IMR-90 (cell line): ENCODE results near the gene DDAH2. TPM values are rescaled to one million over a fixed set of nuclear protein-coding genes. Genes with fewer than 3 reads are reported as not detected.

Experiments
- ATAC-seq: fragments of 200-7000 bp; cut with Tn5 transposase; 2 replicates; pipeline ENCODE4 v1.9.1; 2020; ENCODE audit warnings: low read depth, mild to moderate bottlenecking, moderate library complexity
- BruUV-seq: library from RNA; stranded (reverse); fragments of 400-500 nt; replicated peaks from 2 replicates; lab custom pipeline; 2021; lab: Mats Ljungman, UMichigan
- CTCF ChIA-PET: fragments of 300-600 bp; formaldehyde crosslinking; extraction: SDS; loops from one replicate; lab custom pipeline; 2021; ENCODE audit warnings: antibody characterized with exemption; lab: Yijun Ruan, JAX
- POLR2A ChIA-PET: fragments of 300-600 bp; sonication (Branson Sonifier 250); formaldehyde crosslinking; loops from one replicate; lab custom pipeline; 2022; ENCODE audit warnings: antibody characterized with exemption; ENCODE audit not compliant: unreplicated experiment; lab: Charles Lee
- DNase-seq: peaks from one replicate; pipeline ENCODE4 v3.0.0; 2013
- H2AFZ ChIP-seq: replicated peaks from 2 replicates; pipeline ENCODE3; 2013; ENCODE audit warnings: low read length, mild to moderate bottlenecking; ENCODE audit not compliant: poor library complexity
- H2AK5ac ChIP-seq: 2 replicates; pipeline ENCODE4 v1.6.1; 2013; ENCODE audit warnings: low read depth, low read length, inconsistent platforms
- H2AK9ac ChIP-seq: replicated peaks from 2 replicates; pipeline ENCODE3; 2013; ENCODE audit warnings: mild to moderate bottlenecking, low read depth, low read length, moderate library complexity; ENCODE audit not compliant: poor library complexity
- H2BK120ac ChIP-seq: 2 replicates; pipeline ENCODE4 v1.6.1; 2013; ENCODE audit warnings: low read depth, low read length, inconsistent platforms
- H2BK15ac ChIP-seq: 3 replicates; pipeline ENCODE4 v1.6.1; 2013; ENCODE audit warnings: low read depth, low read length, inconsistent platforms
- H2BK20ac ChIP-seq: 2 replicates; pipeline ENCODE4 v1.6.1; 2013; ENCODE audit warnings: low read depth, mild to moderate bottlenecking, inconsistent platforms, low read length, moderate library complexity
- H2BK5ac ChIP-seq: 2 replicates; pipeline ENCODE4 v1.6.1; 2013; ENCODE audit warnings: mild to moderate bottlenecking, low read depth, low read length, inconsistent platforms; ENCODE audit not compliant: poor library complexity, severe bottlenecking
- H3K14ac ChIP-seq: replicated peaks from 2 replicates; pipeline ENCODE4 v1.6.1; 2013; ENCODE audit warnings: low read depth, low read length, inconsistent platforms
- H3K18ac ChIP-seq: 2 replicates; pipeline ENCODE4 v1.6.1; 2013; ENCODE audit warnings: low read depth, low read length, control low read depth
- H3K23ac ChIP-seq: 2 replicates; pipeline ENCODE4 v1.6.1; 2013; ENCODE audit warnings: low read depth, low read length, inconsistent platforms
- H3K27ac ChIP-seq: 2 replicates; pipeline ENCODE4 v1.5.1; 2013; ENCODE audit warnings: mild to moderate bottlenecking, control low read depth, low read length; ENCODE audit not compliant: insufficient read depth
- H3K27me3 ChIP-seq: 2 replicates; pipeline ENCODE4 v1.6.1; 2013; ENCODE audit warnings: low read length; ENCODE audit not compliant: control insufficient read depth, insufficient read depth
- H3K36me3 ChIP-seq: 2 replicates; pipeline ENCODE4 v1.6.1; 2013; ENCODE audit warnings: low read length, mixed read lengths; ENCODE audit not compliant: control insufficient read depth, insufficient read depth
- H3K4ac ChIP-seq: 2 replicates; pipeline ENCODE4 v1.6.1; 2013; ENCODE audit warnings: low read depth, low read length, inconsistent platforms
- H3K4me1 ChIP-seq: 2 replicates; pipeline ENCODE4 v1.6.1; 2013; ENCODE audit warnings: low read length, mixed read lengths; ENCODE audit not compliant: control insufficient read depth, insufficient read depth
- H3K4me2 ChIP-seq: 2 replicates; pipeline ENCODE4 v1.6.1; 2013; ENCODE audit warnings: low read depth, mild to moderate bottlenecking, control low read depth, low read length, moderate library complexity
- H3K4me3 ChIP-seq: 2 replicates; pipeline ENCODE4 v1.5.1; 2013; ENCODE audit warnings: low read depth, mild to moderate bottlenecking, control low read depth, low read length, moderate library complexity; ENCODE audit not compliant: insufficient read depth
- H3K56ac ChIP-seq: 2 replicates; pipeline ENCODE4 v1.6.1; 2013; ENCODE audit warnings: low read length, inconsistent platforms; ENCODE audit not compliant: insufficient read depth; ENCODE audit errors: extremely low read depth
- H3K79me1 ChIP-seq, 2 experiments: 2 replicates each; pipeline ENCODE4 v1.6.1; 2013; ENCODE audit warnings: low read length in 2 of 2, inconsistent platforms in 1 of 2, low read depth in 1 of 2
- H3K9ac ChIP-seq: 2 replicates; pipeline ENCODE4 v1.6.1; 2013; ENCODE audit warnings: low read depth, low read length, control low read depth
- H3K9me1 ChIP-seq: 2 replicates; pipeline ENCODE4 v1.6.1; 2013; ENCODE audit warnings: low read length, inconsistent platforms; ENCODE audit not compliant: insufficient read depth
- H3K9me3 ChIP-seq: 2 replicates; pipeline ENCODE4 v1.6.1; 2013; ENCODE audit warnings: low read length; ENCODE audit not compliant: control insufficient read depth, insufficient read depth
- H4K20me1 ChIP-seq: 2 replicates; pipeline ENCODE4 v1.6.1; 2013; ENCODE audit warnings: low read length, inconsistent platforms; ENCODE audit not compliant: insufficient read depth
- H4K5ac ChIP-seq: 2 replicates; pipeline ENCODE4 v1.6.1; 2013; ENCODE audit warnings: mild to moderate bottlenecking, low read depth, low read length, control low read depth
- H4K8ac ChIP-seq, 2 experiments: 2 replicates each; pipeline ENCODE4 v1.6.1; 2013; ENCODE audit warnings: low read depth in 2 of 2, low read length in 2 of 2, control low read depth in 1 of 2, inconsistent platforms in 1 of 2
- H4K91ac ChIP-seq: 2 replicates; pipeline ENCODE4 v1.6.1; 2013; ENCODE audit warnings: low read depth, low read length, inconsistent platforms; ENCODE audit not compliant: insufficient read depth
- BHLHE40 ChIP-seq: fragments of 150-350 bp; IDR thresholded peaks from 2 replicates; pipeline ENCODE4 v1.6.1; 2016; ENCODE audit warnings: mild to moderate bottlenecking, low read depth, low read length
- CEBPB ChIP-seq: IDR thresholded peaks from 2 replicates; pipeline ENCODE4 v1.6.1; 2012; ENCODE audit warnings: low read depth, low read length, improper control_type of control experiment
- CHD1 ChIP-seq: IDR thresholded peaks from 2 replicates; pipeline ENCODE4 v1.6.1; 2012; ENCODE audit warnings: low read depth, low read length, improper control_type of control experiment
- CTCF ChIP-seq: conservative IDR thresholded peaks from 2 replicates; pipeline ENCODE4 v1.5.1; 2012; ENCODE audit warnings: mild to moderate bottlenecking, low read depth, low read length, improper control_type of control experiment
- FOS ChIP-seq: fragments of 150-350 bp; IDR thresholded peaks from 2 replicates; pipeline ENCODE4 v1.6.1; 2016; ENCODE audit warnings: low read depth, low read length
- MAFK ChIP-seq: IDR thresholded peaks from 2 replicates; pipeline ENCODE4 v1.6.1; 2012; ENCODE audit warnings: low read depth, low read length, improper control_type of control experiment
- MAZ ChIP-seq: IDR thresholded peaks from 2 replicates; pipeline ENCODE4 v1.6.1; 2012; ENCODE audit warnings: low read depth, mild to moderate bottlenecking, low read length, improper control_type of control experiment, moderate library complexity, borderline replicate concordance
- MXI1 ChIP-seq: IDR thresholded peaks from 2 replicates; pipeline ENCODE4 v1.6.1; 2012; ENCODE audit warnings: low read depth, mild to moderate bottlenecking, low read length, moderate library complexity, borderline replicate concordance
- NFE2L2 ChIP-seq: fragments of 150-350 bp; IDR thresholded peaks from 2 replicates; pipeline ENCODE4 v1.6.1; 2016; ENCODE audit warnings: low read depth, mild to moderate bottlenecking, low read length
- POLR2A ChIP-seq: IDR thresholded peaks from 2 replicates; pipeline ENCODE4 v1.6.1; 2012; ENCODE audit warnings: mild to moderate bottlenecking, low read depth, low read length
- RAD21 ChIP-seq: IDR thresholded peaks from 2 replicates; pipeline ENCODE4 v1.6.1; 2012; ENCODE audit warnings: low read length, improper control_type of control experiment
- RCOR1 ChIP-seq: IDR thresholded peaks from 2 replicates; pipeline ENCODE4 v1.6.1; 2012; ENCODE audit warnings: mild to moderate bottlenecking, low read length, improper control_type of control experiment; ENCODE audit not compliant: insufficient replicate concordance
- RFX5 ChIP-seq: IDR thresholded peaks from 2 replicates; pipeline ENCODE4 v1.8.0; 2012; ENCODE audit warnings: low read depth, mild to moderate bottlenecking, low read length, moderate library complexity
- SMC3 ChIP-seq: fragments of 150-350 bp; IDR thresholded peaks from 2 replicates; pipeline ENCODE4 v1.6.1; 2016; ENCODE audit warnings: low read depth, mild to moderate bottlenecking, antibody characterized with exemption, low read length, moderate library complexity
- USF2 ChIP-seq: fragments of 150-350 bp; IDR thresholded peaks from 2 replicates; pipeline ENCODE4 v1.6.1; 2017; ENCODE audit warnings: mild to moderate bottlenecking, antibody characterized with exemption, low read length, low read depth
- WGBS, 2 experiments: methylation state at CpG; one replicate each; pipeline versions ENCODE4 v1.1.5 to v1.1.7; 2013; ENCODE audit warnings: missing lambda C conversion rate in 2 of 2; ENCODE audit not compliant: insufficient read length in 1 of 2; ENCODE audit errors: extremely low coverage in 2 of 2; 5-methylcytosine and 5-hydroxymethylcytosine counted together
- dilution Hi-C: fragments of 300-500 bp; cut with HindIII; formaldehyde crosslinking; loops from one replicate; pipeline ENCODE4 v1.14.3; 2018; ENCODE audit warnings: low sequenced_read_pairs; ENCODE audit not compliant: unreplicated experiment
- in situ Hi-C: fragments of 300-500 bp; cut with MboI; formaldehyde crosslinking; loops from 3 replicates; pipeline ENCODE4 v1.14.3; 2019; ENCODE audit warnings: low sequenced_read_pairs, inconsistent platforms, mixed read lengths
- intact Hi-C: fragments of 100-400 bp; cut with micrococcal nuclease; formaldehyde crosslinking; loops from 2 replicates; pipeline ENCODE4 v1.10.0; 2022
- polyA plus RNA-seq, 3 experiments: library from polyadenylated mRNA; depleted of rRNA; stranded (reverse); fragments of >200 nt; gene quantifications; 2 replicates each; pipeline ENCODE4 v1.2.3, GENCODE V29; 2012; ENCODE audit warnings: low replicate concordance in 1 of 3
- total RNA-seq: library from RNA; depleted of rRNA; stranded (reverse); fragments of >200 nt; gene quantifications from 2 replicates; pipeline ENCODE4 v1.2.3, GENCODE V29; 2012

DDAH2 gene
- total and polyA plus RNA-seq, 2 of the 4 experiments (the other 2 are of a cell fraction), result 40.7 to 57.9 TPM

- Histone ChIP-seq H3K79me1 (peaks cover 0 to 35% of the 10 kb centered on the region in 2 experiments; a peak in 2 of 4 replicates), H3K36me3 (peaks cover 35% of the 10 kb centered on the region), H3K4ac (0 out of 2 replicates have a peak overlapping the region, but pooled peaks have one; percentile 92), H3K9me3 (no peaks in the 10 kb centered on the region), H3K27me3 (no peaks in the 10 kb centered on the region), H4K20me1 (peaks cover 17% of the 10 kb centered on the region), H2BK120ac (no peak overlapping the region), H2AK5ac (peak overlapping the region; percentile 75; the same call in 1 of the 2 replicates), H3K4me1 (peaks cover 3% of the 10 kb centered on the region), H3K14ac (peak overlapping the region; percentile 58; the same call in 1 of the 2 replicates), H4K8ac (no peak overlapping the region), H2BK15ac (no peak overlapping the region), H3K9me1 (no peaks in the 10 kb centered on the region), H2AK9ac (peak overlapping the region; percentile 99), H2BK5ac (no peak overlapping the region), H3K56ac (no peak overlapping the region), H3K4me2 (peak overlapping the region; percentile 92), H4K5ac (no peak overlapping the region), H2AFZ (peak overlapping the region; percentile 96), H3K27ac (no peak overlapping the region), H4K91ac (no peak overlapping the region), H3K18ac (no peak overlapping the region), H2BK20ac (no peak overlapping the region), H3K23ac (0 out of 2 replicates have a peak overlapping the region, but pooled peaks have one; percentile 20), H3K4me3 (peak overlapping the region; percentile 85), H3K9ac (peak overlapping the region; percentile 29; the same call in 1 of the 2 replicates)
- dilution Hi-C loops (no loop called here), in situ Hi-C loops (no loop called here), intact Hi-C loops (loop anchor here (2.0 kb wide), 2 partner anchors 47 to 103 kb away; partner anchors contain the start of gene LY6G5C)
- ATAC-seq, result no peak
- BruUV-seq, result no TSS peak
- ChIA-PET CTCF (no interaction called here), POLR2A (interaction anchor here (0.5 kb wide), 1 partner anchor 11 kb away, joined by 3 read pairs; no protein-coding TSS in a partner anchor)
- DNase-seq, result no peak
- WGBS, 2 experiments, result 91% methylated on average over 10 of the region's 41 CpGs; no CpG with 5 or more reads in 1 of the 2 experiments
- TF ChIP-seq MAZ, result no peak
- TF ChIP-seq FOS, result no peak
- no peak for TF ChIP-seq BHLHE40
- no peak for TF ChIP-seq CHD1
- no peak for TF ChIP-seq CTCF
- no peak for TF ChIP-seq USF2
- TF ChIP-seq NFE2L2, result no peak
- TF ChIP-seq POLR2A, result no peak
- TF ChIP-seq RAD21, result no peak
- no peak for TF ChIP-seq MAFK
- TF ChIP-seq RFX5, result no peak
- no peak for TF ChIP-seq MXI1
- TF ChIP-seq SMC3, result no peak
- no peak for TF ChIP-seq CEBPB
- TF ChIP-seq RCOR1, result no peak
Measured at GRCh38 chr6:31727717-31728671, 1.1 kb downstream of the DDAH2 start.
